Upper lobe of left lung (tissue), 6 donors: Measurements from ENCODE around the gene AHI1. TPM values are rescaled to one million over a fixed set of nuclear protein-coding genes. Genes with fewer than 3 reads are reported as not detected.

ENCODE experiments used
- ATAC-seq, 2 donors: fragments of 200-7000 bp; cut with Tn5 transposase; one replicate each; pipeline ENCODE4 v1.9.1; 2022; ENCODE audit warnings: mild to moderate bottlenecking in 2 of 2, moderate library complexity in 2 of 2; ENCODE audit not compliant: low FRiP score in 2 of 2
- DNase-seq, 2 donors: peaks; one replicate each; pipeline ENCODE4 v3.0.0-alpha.2; 2019 to 2020
- H3K27ac ChIP-seq, 4 donors: fragments of 200-600 bp; sonication (generic); one replicate each; pipeline ENCODE4 v1.5.1; 2016 to 2019
- H3K27me3 ChIP-seq, 4 donors: fragments of 200-600 bp; sonication (generic); one replicate each; pipeline ENCODE4 v1.5.1; 2017 to 2019
- H3K36me3 ChIP-seq, 4 donors: fragments of 200-600 bp; sonication (generic); one replicate each; pipeline ENCODE4 v1.5.1; 2016 to 2019
- H3K4me1 ChIP-seq, 4 donors: fragments of 200-600 bp; sonication (generic); one replicate each; pipeline ENCODE4 v1.5.1; 2018 to 2019
- H3K4me3 ChIP-seq, 4 donors: fragments of 200-600 bp; sonication (generic); one replicate each; pipeline ENCODE4 v1.5.1; 2017 to 2019; ENCODE audit warnings: mild to moderate bottlenecking in 2 of 4, moderate library complexity in 1 of 4
- H3K9me3 ChIP-seq, 4 donors: fragments of 200-600 bp; sonication (generic); one replicate each; pipeline ENCODE4 v1.5.1; 2018 to 2019
- EP300 ChIP-seq, 4 donors: sonication (generic); formaldehyde crosslinking; IDR thresholded peaks; one replicate each; pipeline ENCODE4 v1.5.1; 2017; ENCODE audit warnings: antibody characterized with exemption in 4 of 4, control low read depth in 2 of 4
- POLR2A ChIP-seq, 4 donors: fragments of 450-650 bp; IDR thresholded peaks; one replicate each; pipeline ENCODE4 v1.5.1; 2016 to 2017; ENCODE audit warnings: antibody characterized with exemption in 4 of 4, mild to moderate bottlenecking in 2 of 4
- POLR2AphosphoS5 ChIP-seq, 2 donors: sonication (generic); formaldehyde crosslinking; IDR thresholded peaks; one replicate each; pipeline ENCODE4 v1.5.1; 2017; ENCODE audit warnings: antibody characterized with exemption in 2 of 2
- WGBS, 2 donors: methylation state at CpG; one replicate each; pipeline ENCODE4 v1.1.5; 2017 to 2018; 5-methylcytosine and 5-hydroxymethylcytosine counted together
- total RNA-seq, 6 donors: library from RNA; depleted of rRNA in 4 of 6; stranded (reverse); fragments of >200 nt in 4 of 6; gene quantifications; one replicate each; pipeline versions ENCODE4 v1.1.0 to v1.2.1, GENCODE V29; 2016 to 2021
- TF ChIP-seq, protein P1 (sequence below), 6 experiments: fragments of 450-650 bp in 4 of 6; fragments of 200-600 bp in 2 of 6; sonication (generic) in 2 of 6; IDR thresholded peaks; one replicate each; pipeline ENCODE4 v1.5.1; 2016 to 2019; ENCODE audit warnings: antibody characterized with exemption in 6 of 6
- donor health status: DM: no; HTN: no; CAD: no; lungs with moderate emphysema.
- donor health status: DM: no; HTN: yes; CAD: no; lungs with severe emphysema.

The AHI1 gene
- total RNA-seq, 6 donors from 2014 or later = 17.1 to 57.6 (median 40.3) TPM

DNA sequence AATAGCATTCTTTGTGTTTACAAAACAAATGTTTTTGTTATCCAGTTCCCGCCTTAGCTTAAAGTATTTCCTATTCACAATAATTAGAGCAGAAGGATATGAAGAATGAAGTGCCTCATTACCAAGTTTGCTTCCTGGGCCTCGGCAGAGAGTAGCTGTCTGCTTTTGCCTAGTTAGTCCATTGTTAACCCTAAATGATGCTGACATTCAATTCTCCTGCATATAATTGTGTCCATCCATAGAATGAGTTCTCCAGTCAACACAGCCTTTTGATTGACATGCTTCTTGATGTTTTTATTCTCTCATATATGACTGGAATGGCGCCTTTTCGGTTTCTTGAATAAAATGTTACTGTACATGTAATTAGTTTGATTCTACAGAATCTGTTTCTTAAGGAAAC, 215.6 kb downstream of the AHI1 start:
- no peaks in the 10 kb centered on the region for H3K9me3 ChIP-seq
- WGBS, 2 donors = 82% methylated on average over 4 of the region's 4 CpGs
- no peaks in the 10 kb centered on the region for H3K36me3 ChIP-seq
- H3K27me3 ChIP-seq = no peaks in the 10 kb centered on the region
- no peak for DNase-seq
- H3K27ac ChIP-seq = no peak overlapping the region
- no peaks in the 10 kb centered on the region for H3K4me1 ChIP-seq
- no peak for TF ChIP-seq POLR2A (IDR thresholded peaks at IDR 0.05)
- no peak for TF ChIP-seq POLR2AphosphoS5 (IDR thresholded peaks at IDR 0.05)
- TF ChIP-seq EP300 (IDR thresholded peaks at IDR 0.05) = no peak
- TF ChIP-seq, protein P1, sequence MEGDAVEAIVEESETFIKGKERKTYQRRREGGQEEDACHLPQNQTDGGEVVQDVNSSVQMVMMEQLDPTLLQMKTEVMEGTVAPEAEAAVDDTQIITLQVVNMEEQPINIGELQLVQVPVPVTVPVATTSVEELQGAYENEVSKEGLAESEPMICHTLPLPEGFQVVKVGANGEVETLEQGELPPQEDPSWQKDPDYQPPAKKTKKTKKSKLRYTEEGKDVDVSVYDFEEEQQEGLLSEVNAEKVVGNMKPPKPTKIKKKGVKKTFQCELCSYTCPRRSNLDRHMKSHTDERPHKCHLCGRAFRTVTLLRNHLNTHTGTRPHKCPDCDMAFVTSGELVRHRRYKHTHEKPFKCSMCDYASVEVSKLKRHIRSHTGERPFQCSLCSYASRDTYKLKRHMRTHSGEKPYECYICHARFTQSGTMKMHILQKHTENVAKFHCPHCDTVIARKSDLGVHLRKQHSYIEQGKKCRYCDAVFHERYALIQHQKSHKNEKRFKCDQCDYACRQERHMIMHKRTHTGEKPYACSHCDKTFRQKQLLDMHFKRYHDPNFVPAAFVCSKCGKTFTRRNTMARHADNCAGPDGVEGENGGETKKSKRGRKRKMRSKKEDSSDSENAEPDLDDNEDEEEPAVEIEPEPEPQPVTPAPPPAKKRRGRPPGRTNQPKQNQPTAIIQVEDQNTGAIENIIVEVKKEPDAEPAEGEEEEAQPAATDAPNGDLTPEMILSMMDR (IDR thresholded peaks at IDR 0.05) = no peak
- no peak for ATAC-seq
- no peak overlapping the region for H3K4me3 ChIP-seq

DNA sequence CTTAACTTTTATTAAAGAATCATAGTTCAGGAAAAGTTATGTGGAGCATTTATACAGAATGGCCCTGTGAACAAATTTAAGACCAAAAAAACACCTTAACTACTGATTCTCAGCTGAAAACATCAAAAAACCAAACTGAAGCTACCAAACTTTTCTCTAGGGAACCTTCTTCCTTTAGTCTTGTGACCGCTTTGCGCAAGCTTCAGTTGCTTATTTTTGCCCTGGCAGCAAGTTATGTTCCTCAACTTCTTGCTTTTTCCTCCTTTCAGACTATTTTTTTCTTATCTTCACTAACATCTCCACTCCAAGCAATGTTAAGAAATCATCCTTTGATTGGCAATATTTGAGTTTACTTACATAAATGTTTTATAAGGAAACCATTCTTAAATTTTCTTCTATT, 216.3 kb downstream of the AHI1 start:
- no peak overlapping the region for H3K4me3 ChIP-seq
- no peak for TF ChIP-seq EP300 (IDR thresholded peaks at IDR 0.05)
- TF ChIP-seq POLR2A (IDR thresholded peaks at IDR 0.05) = no peak
- TF ChIP-seq POLR2AphosphoS5 (IDR thresholded peaks at IDR 0.05) = no peak
- TF ChIP-seq, protein P1 (IDR thresholded peaks at IDR 0.05) = no peak
- DNase-seq = peak in 1 of 2 donors; percentile 61
- ATAC-seq = peak in 1 of 2 donors; percentile 56
- 58 to 79% methylated on average over 2 of the region's 2 CpGs for WGBS, 2 donors
- no peaks in the 10 kb centered on the region for H3K36me3 ChIP-seq
- H3K27me3 ChIP-seq = no peaks in the 10 kb centered on the region
- no peak overlapping the region for H3K27ac ChIP-seq
- no peaks in the 10 kb centered on the region for H3K9me3 ChIP-seq
- H3K4me1 ChIP-seq = no peaks in the 10 kb centered on the region

DNA sequence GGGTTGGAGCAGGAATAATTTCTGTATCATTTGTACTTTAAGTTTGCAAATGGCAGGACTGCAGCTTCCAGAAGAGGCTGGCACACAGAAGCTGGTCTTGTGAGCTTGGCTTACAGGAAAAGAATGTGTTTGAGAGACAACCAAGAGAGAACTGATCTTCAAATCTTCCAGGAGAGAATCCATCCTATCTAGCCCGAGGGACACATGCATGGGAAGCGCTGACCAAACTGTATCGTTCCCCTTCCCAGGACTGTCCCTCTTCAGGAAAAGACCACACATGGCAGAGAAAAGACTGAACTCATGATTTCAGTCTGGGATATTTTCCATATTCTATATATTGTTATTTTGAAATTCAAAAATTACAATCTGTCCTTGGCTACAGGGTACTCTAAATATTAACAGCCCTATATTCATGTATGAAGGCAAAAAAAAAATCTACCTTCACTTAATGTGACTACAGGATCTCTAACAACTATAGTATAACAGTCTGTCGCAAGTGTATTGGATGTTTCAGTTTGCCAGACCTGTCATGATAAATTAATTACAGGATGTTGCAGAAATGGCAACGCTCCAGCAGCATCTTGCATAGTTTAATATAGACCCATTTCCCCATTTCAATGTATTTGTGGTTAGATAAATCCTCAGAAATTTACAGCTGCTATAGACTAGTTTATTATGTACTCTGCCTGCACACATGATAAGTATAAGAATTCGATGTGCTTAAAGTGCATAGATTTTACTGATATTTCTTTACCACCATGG, 217.0 kb downstream of the AHI1 start:
- H3K27ac ChIP-seq = no peak overlapping the region
- no peaks in the 10 kb centered on the region for H3K4me1 ChIP-seq
- no peaks in the 10 kb centered on the region for H3K36me3 ChIP-seq
- H3K4me3 ChIP-seq = no peak overlapping the region
- no peak for DNase-seq
- peak in 1 of 2 donors; percentile 45 for ATAC-seq
- WGBS, 2 donors = 42 to 46% methylated on average over 6 of the region's 6 CpGs
- H3K27me3 ChIP-seq = no peaks in the 10 kb centered on the region
- no peaks in the 10 kb centered on the region for H3K9me3 ChIP-seq
- TF ChIP-seq EP300 (IDR thresholded peaks at IDR 0.05) (no peak), POLR2A (IDR thresholded peaks at IDR 0.05) (no peak), POLR2AphosphoS5 (IDR thresholded peaks at IDR 0.05) (no peak)
- TF ChIP-seq, protein P1 (IDR thresholded peaks at IDR 0.05) = no peak

DNA sequence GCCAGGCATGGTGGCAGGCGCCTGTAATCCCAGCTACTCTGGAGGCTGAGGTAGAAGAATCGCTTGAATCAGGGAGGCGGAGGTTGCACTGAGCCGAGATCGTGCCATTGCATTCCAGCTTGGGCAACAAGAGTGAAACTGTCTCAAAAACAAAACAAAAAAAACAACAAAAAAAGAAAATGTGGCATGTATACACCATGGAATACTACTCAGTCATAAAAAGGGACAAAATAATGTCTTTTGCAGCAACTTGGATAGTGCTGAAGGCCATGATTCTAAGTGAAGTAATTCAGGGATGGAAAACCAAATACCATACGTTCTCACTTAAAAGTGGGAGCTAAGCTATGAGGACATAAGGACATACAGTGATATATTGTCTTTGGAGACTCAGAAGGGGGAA, 220.1 kb downstream of the AHI1 start:
- DNase-seq (no peak), ATAC-seq (no peak)
- WGBS, 2 donors = 96 to 97% methylated on average over 6 of the region's 6 CpGs
- H3K4me1 ChIP-seq = no peaks in the 10 kb centered on the region
- H3K9me3 ChIP-seq = no peaks in the 10 kb centered on the region
- H3K27me3 ChIP-seq = no peaks in the 10 kb centered on the region
- H3K27ac ChIP-seq = no peak overlapping the region
- TF ChIP-seq EP300 (IDR thresholded peaks at IDR 0.05) (no peak), POLR2AphosphoS5 (IDR thresholded peaks at IDR 0.05) (no peak), POLR2A (IDR thresholded peaks at IDR 0.05) (no peak)
- TF ChIP-seq, protein P1 (IDR thresholded peaks at IDR 0.05) = no peak
- no peak overlapping the region for H3K4me3 ChIP-seq
- no peaks in the 10 kb centered on the region for H3K36me3 ChIP-seq
